Astrocyte (in vitro differentiated cells and primary cell): Measurements from ENCODE around the gene ITGB2.

Experiments
- EZH2 ChIP-seq: IDR thresholded peaks from 2 replicates; pipeline ENCODE4 v1.6.1; 2012; ENCODE audit warnings: mild to moderate bottlenecking, low read length, inconsistent platforms; ENCODE audit not compliant: insufficient read depth
- TF ChIP-seq, protein P1 (sequence below): IDR thresholded peaks from 2 replicates; pipeline ENCODE4 v1.5.1; 2011; ENCODE audit warnings: low read depth, mild to moderate bottlenecking, inconsistent platforms, low read length, moderate library complexity; ENCODE audit not compliant: insufficient read depth

DNA sequence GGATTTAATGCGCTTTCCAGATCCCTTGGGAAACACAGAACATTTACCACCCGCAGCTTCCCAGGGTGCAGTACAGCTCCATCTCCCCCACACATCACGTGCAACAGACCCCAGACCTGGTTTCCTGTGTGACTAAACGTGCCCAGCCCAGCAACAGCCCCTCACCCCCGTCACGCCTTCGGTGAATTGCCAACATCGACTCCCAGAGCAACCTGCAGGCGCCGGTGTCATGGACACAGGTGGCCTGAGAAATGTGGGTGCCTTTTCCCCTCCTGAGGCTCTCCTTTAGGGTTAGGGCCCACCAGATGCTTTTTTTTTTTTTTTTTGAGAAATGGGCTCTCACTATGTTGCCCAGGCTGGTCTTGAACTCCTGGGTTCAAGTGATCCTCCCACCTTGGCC, 78.6 kb downstream of the ITGB2 start:
- TF ChIP-seq, protein P1, sequence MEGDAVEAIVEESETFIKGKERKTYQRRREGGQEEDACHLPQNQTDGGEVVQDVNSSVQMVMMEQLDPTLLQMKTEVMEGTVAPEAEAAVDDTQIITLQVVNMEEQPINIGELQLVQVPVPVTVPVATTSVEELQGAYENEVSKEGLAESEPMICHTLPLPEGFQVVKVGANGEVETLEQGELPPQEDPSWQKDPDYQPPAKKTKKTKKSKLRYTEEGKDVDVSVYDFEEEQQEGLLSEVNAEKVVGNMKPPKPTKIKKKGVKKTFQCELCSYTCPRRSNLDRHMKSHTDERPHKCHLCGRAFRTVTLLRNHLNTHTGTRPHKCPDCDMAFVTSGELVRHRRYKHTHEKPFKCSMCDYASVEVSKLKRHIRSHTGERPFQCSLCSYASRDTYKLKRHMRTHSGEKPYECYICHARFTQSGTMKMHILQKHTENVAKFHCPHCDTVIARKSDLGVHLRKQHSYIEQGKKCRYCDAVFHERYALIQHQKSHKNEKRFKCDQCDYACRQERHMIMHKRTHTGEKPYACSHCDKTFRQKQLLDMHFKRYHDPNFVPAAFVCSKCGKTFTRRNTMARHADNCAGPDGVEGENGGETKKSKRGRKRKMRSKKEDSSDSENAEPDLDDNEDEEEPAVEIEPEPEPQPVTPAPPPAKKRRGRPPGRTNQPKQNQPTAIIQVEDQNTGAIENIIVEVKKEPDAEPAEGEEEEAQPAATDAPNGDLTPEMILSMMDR, result no peak
- TF ChIP-seq EZH2, result no peak
